Measurements from ENCODE around the gene EFR3B. TPM values are rescaled to one million over a fixed set of nuclear protein-coding genes. Genes with fewer than 3 reads are reported as not detected.

Gene EFR3B
- total RNA-seq, 2 experiments from 2014 or later = 0.16 to 0.23 TPM

DNA sequence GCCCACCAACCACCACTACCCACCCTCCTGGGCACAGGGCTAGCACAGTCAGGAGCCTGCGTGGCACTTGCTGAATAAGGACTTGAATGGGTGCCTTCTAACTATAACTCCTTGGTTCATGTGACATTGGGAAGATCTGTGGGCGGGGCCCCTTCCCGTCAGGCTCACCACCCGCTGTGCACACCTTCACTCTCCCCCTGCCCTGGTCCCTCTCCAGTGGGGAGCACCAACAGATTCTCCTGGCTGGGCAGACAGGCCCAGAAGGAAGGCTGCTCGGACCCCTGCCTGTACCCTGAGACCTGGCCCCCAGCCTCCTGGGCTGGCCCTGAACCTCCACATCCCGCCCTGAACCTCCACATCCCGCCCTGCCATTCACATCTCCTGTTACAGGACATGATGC is 159.9 kb downstream of the EFR3B start:
- Mint-ChIP-seq H3K27ac (no peak overlapping the region), H3K4me1 (ENCODE audit: low read depth) (peaks cover 8% of the 10 kb centered on the region), H3K9me3 (no peaks in the 10 kb centered on the region), H3K36me3 (ENCODE audit: low read depth) (no peaks in the 10 kb centered on the region), H3K4me3 (no peak overlapping the region), H3K27me3 (no peaks in the 10 kb centered on the region)
- TF ChIP-seq, protein P1, sequence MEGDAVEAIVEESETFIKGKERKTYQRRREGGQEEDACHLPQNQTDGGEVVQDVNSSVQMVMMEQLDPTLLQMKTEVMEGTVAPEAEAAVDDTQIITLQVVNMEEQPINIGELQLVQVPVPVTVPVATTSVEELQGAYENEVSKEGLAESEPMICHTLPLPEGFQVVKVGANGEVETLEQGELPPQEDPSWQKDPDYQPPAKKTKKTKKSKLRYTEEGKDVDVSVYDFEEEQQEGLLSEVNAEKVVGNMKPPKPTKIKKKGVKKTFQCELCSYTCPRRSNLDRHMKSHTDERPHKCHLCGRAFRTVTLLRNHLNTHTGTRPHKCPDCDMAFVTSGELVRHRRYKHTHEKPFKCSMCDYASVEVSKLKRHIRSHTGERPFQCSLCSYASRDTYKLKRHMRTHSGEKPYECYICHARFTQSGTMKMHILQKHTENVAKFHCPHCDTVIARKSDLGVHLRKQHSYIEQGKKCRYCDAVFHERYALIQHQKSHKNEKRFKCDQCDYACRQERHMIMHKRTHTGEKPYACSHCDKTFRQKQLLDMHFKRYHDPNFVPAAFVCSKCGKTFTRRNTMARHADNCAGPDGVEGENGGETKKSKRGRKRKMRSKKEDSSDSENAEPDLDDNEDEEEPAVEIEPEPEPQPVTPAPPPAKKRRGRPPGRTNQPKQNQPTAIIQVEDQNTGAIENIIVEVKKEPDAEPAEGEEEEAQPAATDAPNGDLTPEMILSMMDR (IDR thresholded peaks at IDR 0.05) = no peak
- CTCF ChIA-PET = no interaction called here
- ATAC-seq = no peak
- DNase-seq = no peak
- intact Hi-C loops (cut with micrococcal nuclease) = no loop called here
- POLR2A ChIA-PET = no interaction called here

GRCh38 chr2:25202275-25202674 is 160.4 kb downstream of the EFR3B start:
- Mint-ChIP-seq H3K4me1 (ENCODE audit: low read depth) (peaks cover 13% of the 10 kb centered on the region), H3K27me3 (no peaks in the 10 kb centered on the region)
- intact Hi-C loops (cut with micrococcal nuclease) = no loop called here

GRCh38 chr2:25204190-25204838 is 162.4 kb downstream of the EFR3B start:
- POLR2A ChIA-PET = no interaction called here
- DNase-seq = peak; percentile 29
- CTCF ChIA-PET = interaction anchor here (6.8 kb wide), 1 partner anchor 8 kb away, joined by 52 read pairs; no protein-coding TSS in a partner anchor

More at GRCh38 chr2:25202275-25202674, 160.4 kb downstream of the EFR3B start:
- CTCF ChIA-PET = no interaction called here
- Mint-ChIP-seq H3K36me3 (ENCODE audit: low read depth) (no peaks in the 10 kb centered on the region), H3K4me3 (no peak overlapping the region), H3K27ac (no peak overlapping the region), H3K9me3 (no peaks in the 10 kb centered on the region)
- ATAC-seq = no peak
- TF ChIP-seq, protein P1 (IDR thresholded peaks at IDR 0.05) = no peak
- POLR2A ChIA-PET = no interaction called here
- no peak for DNase-seq

DNA sequence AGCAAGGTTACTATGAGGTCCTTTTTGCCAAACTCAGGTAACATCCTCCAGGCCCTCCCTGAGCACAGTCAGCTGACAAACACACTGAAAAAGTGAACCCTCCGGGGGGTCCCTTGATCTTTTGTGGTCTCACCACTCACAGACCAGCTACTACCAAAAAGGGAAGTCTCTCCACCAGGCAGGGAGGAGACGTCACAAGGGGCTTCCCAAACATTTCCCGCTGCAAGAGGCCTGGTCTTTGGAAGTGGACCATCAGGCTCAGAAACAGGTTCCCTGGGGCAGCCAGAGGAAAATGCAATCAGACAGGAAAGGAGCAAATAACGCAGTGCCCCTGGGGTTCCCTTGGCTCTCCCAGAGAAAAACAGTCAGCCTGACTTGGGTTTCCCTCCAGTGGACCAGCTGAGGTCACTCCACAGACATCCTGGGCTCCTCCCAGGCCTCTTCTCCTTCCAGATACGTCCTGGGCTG is 165.2 kb downstream of the EFR3B start:
- no peaks in the 10 kb centered on the region for H3K36me3 Mint-ChIP-seq (ENCODE audit: low read depth)
- intact Hi-C loops (cut with micrococcal nuclease) = no loop called here
- POLR2A ChIA-PET = interaction anchor here (0.7 to 1.2 kb wide), 3 partner anchors 9 to 235 kb away, joined by 3 read pairs; no protein-coding TSS in a partner anchor
- CTCF ChIA-PET = interaction anchor here (0.7 to 6.8 kb wide), 4 partner anchors 11 to 44 kb away, joined by 3 to 52 read pairs (median 7); no protein-coding TSS in a partner anchor
- no peak overlapping the region for H3K4me3 Mint-ChIP-seq
- ATAC-seq = no peak
- H3K27me3 Mint-ChIP-seq = no peaks in the 10 kb centered on the region
- peak overlapping the region; percentile 26 for H3K27ac Mint-ChIP-seq
- no peaks in the 10 kb centered on the region for H3K9me3 Mint-ChIP-seq
- H3K4me1 Mint-ChIP-seq (ENCODE audit: low read depth) = peaks cover 39% of the 10 kb centered on the region
- DNase-seq = peak; percentile 49
- TF ChIP-seq, protein P1 (IDR thresholded peaks at IDR 0.05) = no peak

More at GRCh38 chr2:25204190-25204838, 162.4 kb downstream of the EFR3B start:
- TF ChIP-seq, protein P1 (IDR thresholded peaks at IDR 0.05) = no peak
- Mint-ChIP-seq H3K4me3 (no peak overlapping the region), H3K4me1 (ENCODE audit: low read depth) (peaks cover 25% of the 10 kb centered on the region), H3K27ac (no peak overlapping the region), H3K36me3 (ENCODE audit: low read depth) (no peaks in the 10 kb centered on the region), H3K27me3 (no peaks in the 10 kb centered on the region), H3K9me3 (no peaks in the 10 kb centered on the region)
- intact Hi-C loops (cut with micrococcal nuclease) = no loop called here
- ATAC-seq = peak; percentile 62

Other genes starting within 250 kb of the EFR3B start
- gene PTRHD1, start 248.7 kb upstream of the EFR3B start, total RNA-seq = 10 to 100 TPM; 23.2 to 24.9 TPM
- 10 to 100 TPM; 40.7 to 41.9 TPM for gene CENPO, start 248.7 kb upstream of the EFR3B start, total RNA-seq
- gene ADCY3, start 121.8 kb upstream of the EFR3B start, total RNA-seq = 10 to 100 TPM; 46.3 to 47.9 TPM
- gene DNAJC27, start 70.1 kb upstream of the EFR3B start, total RNA-seq = 1 to 10 TPM; 5.2 to 6.6 TPM
- 1 to 10 TPM; 5.1 to 5.5 TPM for gene POMC, start 126.5 kb downstream of the EFR3B start, total RNA-seq

All from activated CD8-positive, alpha-beta T cell treated with anti-CD3 and anti-CD28 coated beads for 36 hours (primary cell).